ENCODE data around the gene FBXW11.

Gene FBXW11

DNA sequence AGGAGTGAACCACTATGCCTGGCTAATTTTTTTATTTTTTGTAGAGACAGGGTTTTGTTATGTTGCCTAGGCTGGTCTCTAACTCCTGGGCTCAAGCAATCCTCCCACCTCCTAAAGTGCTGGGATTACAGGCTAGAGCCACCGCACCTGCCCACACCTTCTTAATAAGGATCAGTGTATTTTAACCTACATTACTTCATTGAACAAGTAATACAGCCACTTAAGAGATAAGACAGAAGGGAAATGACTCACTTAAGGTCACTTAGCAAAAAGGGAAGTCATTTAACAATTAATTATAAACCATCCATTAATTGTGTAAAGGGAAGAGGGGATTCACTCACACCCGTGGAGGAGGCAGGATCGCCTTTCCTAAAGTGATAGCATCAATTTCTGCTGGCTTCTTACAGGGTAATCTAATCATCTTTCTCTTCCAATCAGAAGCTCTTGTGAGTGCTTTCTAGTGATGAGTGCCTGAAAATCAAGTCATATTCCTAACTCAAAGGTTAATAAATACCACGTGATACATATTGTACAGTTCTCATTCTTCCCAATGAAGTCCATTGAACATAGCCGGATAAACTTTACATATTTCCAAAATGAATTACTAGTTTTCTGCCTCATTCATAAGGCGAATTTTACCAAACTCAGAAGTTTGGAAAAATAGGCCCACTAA lies 3.5 kb downstream of the FBXW11 start:
- TF ChIP-seq, protein P1, sequence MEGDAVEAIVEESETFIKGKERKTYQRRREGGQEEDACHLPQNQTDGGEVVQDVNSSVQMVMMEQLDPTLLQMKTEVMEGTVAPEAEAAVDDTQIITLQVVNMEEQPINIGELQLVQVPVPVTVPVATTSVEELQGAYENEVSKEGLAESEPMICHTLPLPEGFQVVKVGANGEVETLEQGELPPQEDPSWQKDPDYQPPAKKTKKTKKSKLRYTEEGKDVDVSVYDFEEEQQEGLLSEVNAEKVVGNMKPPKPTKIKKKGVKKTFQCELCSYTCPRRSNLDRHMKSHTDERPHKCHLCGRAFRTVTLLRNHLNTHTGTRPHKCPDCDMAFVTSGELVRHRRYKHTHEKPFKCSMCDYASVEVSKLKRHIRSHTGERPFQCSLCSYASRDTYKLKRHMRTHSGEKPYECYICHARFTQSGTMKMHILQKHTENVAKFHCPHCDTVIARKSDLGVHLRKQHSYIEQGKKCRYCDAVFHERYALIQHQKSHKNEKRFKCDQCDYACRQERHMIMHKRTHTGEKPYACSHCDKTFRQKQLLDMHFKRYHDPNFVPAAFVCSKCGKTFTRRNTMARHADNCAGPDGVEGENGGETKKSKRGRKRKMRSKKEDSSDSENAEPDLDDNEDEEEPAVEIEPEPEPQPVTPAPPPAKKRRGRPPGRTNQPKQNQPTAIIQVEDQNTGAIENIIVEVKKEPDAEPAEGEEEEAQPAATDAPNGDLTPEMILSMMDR (IDR thresholded peaks at IDR 0.05) = no peak

DNA sequence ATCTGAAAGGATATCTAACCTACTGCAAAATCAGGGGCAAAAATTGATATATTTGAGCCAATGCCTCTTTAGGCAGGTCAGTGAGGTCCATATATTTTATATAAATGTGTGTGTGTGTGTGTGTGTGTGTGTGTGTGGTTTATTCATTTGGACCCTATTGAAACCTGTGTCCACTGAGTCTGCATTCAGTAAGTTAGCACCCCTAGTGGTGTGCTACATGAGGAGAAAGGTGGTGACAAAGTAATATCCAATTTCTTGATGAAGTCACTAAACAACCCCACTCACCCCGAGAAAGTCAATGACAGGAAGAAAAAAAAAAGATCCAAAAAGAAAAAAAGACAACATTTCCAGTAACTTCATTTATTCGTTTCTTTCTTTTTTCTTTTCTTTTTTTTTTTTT lies 4.1 kb downstream of the FBXW11 start:
- TF ChIP-seq, protein P1 (IDR thresholded peaks at IDR 0.05) = peak; percentile 48

DNA sequence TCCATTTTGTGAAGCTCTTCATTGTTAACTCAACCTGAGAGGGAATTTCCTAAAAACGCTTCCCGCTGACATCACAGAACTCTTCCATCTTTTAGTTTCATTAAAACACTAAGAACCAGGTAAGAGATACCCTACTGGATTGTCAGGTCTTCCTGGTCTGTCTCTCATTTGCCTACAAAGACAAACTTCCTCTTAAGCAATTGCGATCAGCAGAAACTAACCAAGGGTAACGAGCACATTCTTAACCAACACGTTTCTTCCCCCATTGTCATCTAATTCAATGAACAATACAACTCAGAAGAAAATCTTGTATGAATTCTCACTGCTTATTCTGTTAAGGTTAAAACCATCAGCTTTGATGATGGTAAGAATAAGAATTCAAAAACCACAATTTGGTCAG lies 6.6 kb downstream of the FBXW11 start:
- TF ChIP-seq, protein P1 (IDR thresholded peaks at IDR 0.05) = no peak

DNA sequence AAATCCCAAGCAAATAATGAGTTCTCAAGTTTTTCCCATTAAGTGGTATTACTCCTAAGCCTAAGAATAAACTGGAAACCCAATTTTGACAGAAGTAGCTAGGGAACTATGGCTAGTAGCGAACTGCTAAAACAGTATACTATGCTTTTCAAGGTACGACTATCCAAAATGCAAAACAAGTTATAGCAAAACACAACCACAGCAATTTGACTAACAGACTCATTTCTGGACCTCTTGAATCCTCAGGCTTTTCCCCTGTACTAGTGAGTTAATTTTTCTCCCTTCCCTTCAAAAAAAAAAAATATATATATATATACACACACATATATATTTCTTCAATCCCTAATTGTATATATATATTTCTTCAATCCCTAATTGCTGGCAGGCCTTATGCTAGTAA lies 7.3 kb downstream of the FBXW11 start:
- TF ChIP-seq, protein P1 (IDR thresholded peaks at IDR 0.05) = no peak

DNA sequence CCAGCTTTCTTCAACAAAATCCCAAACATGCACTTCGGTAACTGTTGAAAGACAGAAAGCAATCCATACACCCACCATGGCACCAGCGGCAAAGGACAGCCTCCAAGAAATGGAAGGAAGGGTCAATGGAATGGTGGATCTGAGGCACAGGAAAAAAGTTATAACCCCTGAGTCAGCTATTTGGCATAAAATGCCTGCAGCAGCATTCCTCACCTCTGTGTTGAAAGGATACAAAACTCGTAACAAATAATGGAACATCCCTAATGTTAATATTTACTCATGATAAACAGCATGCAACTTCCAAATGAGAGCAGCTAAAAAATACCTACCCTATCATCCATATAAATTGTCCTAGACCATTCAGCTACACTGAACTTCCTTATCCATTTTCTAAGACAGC lies 9.4 kb downstream of the FBXW11 start:
- TF ChIP-seq, protein P1 (IDR thresholded peaks at IDR 0.05) = no peak

DNA sequence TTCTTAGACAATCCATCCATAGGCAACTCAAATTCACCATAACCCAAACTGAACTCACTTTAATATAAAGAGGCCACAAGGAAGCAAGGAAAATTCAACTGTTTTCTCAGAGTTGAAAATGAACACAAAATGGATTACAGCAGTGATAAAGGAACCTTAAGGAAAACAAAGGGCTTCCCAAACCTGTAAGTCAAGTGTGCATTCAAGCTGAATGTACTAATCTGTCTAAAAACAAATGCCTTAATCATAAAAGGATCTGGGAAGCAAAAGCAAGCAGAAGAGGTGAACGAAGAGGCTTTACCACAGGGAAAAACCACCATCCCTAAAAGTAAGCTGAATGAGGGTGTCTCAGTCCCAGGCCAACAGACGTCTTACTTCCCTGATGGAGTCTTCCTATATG lies 13.6 kb downstream of the FBXW11 start:
- TF ChIP-seq, protein P1 (IDR thresholded peaks at IDR 0.05) = no peak

DNA sequence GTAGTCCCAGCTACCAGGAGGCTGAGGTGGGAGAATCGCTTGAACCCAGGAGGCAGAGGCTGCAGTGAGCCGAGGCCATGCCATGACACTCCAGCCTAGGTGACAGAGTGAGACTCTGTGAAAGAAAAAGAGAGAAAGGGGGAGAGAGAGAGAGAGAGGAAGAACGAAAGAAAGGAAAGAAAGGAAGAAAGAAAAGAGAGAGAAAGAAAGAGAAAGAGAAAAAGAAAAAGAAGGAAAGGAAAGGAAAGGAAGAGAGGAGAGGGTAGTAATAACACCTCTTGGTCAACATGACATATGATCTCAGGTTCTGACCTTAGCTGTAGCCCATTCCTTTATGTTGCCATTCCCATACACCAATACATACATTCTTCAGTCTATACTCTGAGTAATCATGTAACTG lies 14.1 kb downstream of the FBXW11 start:
- TF ChIP-seq, protein P1 (IDR thresholded peaks at IDR 0.05) = no peak

DNA sequence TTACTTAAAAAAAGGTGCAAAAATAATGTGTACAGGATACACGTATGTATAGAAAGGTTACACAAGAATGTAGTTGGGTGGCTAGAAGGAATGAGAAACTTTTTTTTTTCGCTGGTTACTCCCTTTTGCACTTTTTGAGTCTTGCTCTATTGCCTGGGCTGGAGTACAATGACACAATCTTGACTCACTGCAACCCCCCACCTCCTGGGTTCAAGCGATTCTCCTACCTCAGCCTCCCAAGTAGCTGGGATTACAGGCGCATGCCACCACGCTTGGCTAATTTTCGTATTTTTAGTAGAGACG lies 15.8 kb downstream of the FBXW11 start:
- TF ChIP-seq, protein P1 (IDR thresholded peaks at IDR 0.05) = no peak

Data from LNCAP (cell line).